Measurements from ENCODE around the gene OR10G3.

OR10G3 gene

DNA sequence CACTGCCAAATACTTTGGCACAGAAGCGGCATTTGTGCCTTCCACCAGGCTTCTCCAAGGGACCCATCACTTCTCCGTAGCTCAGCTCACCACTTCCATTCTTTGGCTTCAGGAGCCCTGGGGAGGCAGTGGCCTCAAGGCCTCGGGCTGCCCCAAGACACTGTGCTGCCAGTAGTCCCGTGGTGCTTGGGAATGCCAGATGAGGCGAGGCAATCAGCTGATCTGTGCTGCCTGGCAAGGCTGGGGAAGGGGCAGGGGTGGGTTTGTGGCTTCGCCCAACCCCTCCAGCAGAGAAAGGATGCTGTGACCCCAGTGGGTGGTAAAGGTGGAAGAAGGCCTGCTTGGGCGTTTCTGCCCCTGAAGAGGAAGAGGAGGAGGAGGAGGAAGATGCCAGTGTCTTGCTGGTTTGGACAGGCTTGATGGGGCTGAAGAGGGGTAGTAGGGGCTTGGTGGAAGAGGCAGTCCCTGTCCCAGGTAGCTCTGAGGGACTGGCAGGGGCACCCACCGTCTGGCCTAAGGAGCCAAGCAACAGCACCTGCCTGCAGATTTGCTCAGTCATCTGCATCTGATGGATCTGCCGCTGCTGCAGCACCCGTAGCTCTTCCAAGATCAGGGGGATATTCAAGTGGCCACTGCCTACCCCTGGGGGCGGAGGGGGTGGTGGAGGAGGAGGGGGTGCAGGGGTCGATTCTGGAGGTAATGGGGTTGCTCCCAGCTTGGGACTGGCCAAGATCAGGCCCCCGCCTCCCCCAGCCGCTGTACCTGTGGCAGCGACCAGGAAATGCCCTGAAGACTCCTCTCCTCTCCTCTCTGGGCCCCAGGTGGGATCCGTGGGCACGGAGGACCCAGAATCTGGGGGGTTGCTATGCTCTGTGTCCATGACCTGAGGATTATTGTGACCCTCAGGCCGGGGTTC lies 55.0 kb downstream of the OR10G3 start:
- TF ChIP-seq, protein P1, sequence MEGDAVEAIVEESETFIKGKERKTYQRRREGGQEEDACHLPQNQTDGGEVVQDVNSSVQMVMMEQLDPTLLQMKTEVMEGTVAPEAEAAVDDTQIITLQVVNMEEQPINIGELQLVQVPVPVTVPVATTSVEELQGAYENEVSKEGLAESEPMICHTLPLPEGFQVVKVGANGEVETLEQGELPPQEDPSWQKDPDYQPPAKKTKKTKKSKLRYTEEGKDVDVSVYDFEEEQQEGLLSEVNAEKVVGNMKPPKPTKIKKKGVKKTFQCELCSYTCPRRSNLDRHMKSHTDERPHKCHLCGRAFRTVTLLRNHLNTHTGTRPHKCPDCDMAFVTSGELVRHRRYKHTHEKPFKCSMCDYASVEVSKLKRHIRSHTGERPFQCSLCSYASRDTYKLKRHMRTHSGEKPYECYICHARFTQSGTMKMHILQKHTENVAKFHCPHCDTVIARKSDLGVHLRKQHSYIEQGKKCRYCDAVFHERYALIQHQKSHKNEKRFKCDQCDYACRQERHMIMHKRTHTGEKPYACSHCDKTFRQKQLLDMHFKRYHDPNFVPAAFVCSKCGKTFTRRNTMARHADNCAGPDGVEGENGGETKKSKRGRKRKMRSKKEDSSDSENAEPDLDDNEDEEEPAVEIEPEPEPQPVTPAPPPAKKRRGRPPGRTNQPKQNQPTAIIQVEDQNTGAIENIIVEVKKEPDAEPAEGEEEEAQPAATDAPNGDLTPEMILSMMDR (conservative IDR thresholded peaks at IDR 0.05; ENCODE audit: low read length), result no peak
- no peak for TF ChIP-seq EZH2phosphoT487 (IDR thresholded peaks at IDR 0.05; ENCODE audit: borderline replicate concordance)
- Histone ChIP-seq H3K27me3 (ENCODE audit: insufficient read depth, low read length, poor library complexity, severe bottlenecking) (peaks cover 4% of the 10 kb centered on the region), H3K4me2 (ENCODE audit: low read depth, low read length, poor library complexity, severe bottlenecking) (peak overlapping the region; percentile 75), H3F3A (ENCODE audit: low read depth) (no peaks in the 10 kb centered on the region), H4K20me1 (ENCODE audit: insufficient read depth, low read length, poor library complexity, severe bottlenecking) (no peaks in the 10 kb centered on the region), H3K9ac (ENCODE audit: low read depth, low read length, poor library complexity, severe bottlenecking) (peak overlapping the region; percentile 70), H3K9me3 (ENCODE audit: insufficient read depth, low read depth, low read length) (no peaks in the 10 kb centered on the region), H3K79me2 (ENCODE audit: insufficient read depth, low read length) (no peaks in the 10 kb centered on the region), H2AFZ (ENCODE audit: low read length) (no peak overlapping the region), H3K4me1 (ENCODE audit: insufficient read depth, low read length, poor library complexity, severe bottlenecking) (peaks cover 13% of the 10 kb centered on the region), H3K9me2 (replicated peaks; ENCODE audit: low read depth, low read length) (no peaks in the 10 kb centered on the region), H3K4me3 (ENCODE audit: low read length, poor library complexity, severe bottlenecking) (peak overlapping the region; percentile 86), H3K36me3 (ENCODE audit: insufficient read depth, low read length) (no peaks in the 10 kb centered on the region)

GRCh38 chr14:21523203-21523602 lies 56.7 kb downstream of the OR10G3 start:
- Histone ChIP-seq H3K9ac (ENCODE audit: low read depth, low read length, poor library complexity, severe bottlenecking) (no peak overlapping the region), H3K4me1 (ENCODE audit: insufficient read depth, low read length, poor library complexity, severe bottlenecking) (peaks cover 13% of the 10 kb centered on the region), H3K9me3 (ENCODE audit: insufficient read depth, low read depth, low read length) (no peaks in the 10 kb centered on the region), H3F3A (ENCODE audit: low read depth) (no peaks in the 10 kb centered on the region), H3K27me3 (ENCODE audit: insufficient read depth, low read length, poor library complexity, severe bottlenecking) (peaks cover 4% of the 10 kb centered on the region), H3K4me3 (ENCODE audit: low read length, poor library complexity, severe bottlenecking) (no peak overlapping the region), H3K36me3 (ENCODE audit: insufficient read depth, low read length) (no peaks in the 10 kb centered on the region), H3K4me2 (ENCODE audit: low read depth, low read length, poor library complexity, severe bottlenecking) (no peak overlapping the region), H3K9me2 (replicated peaks; ENCODE audit: low read depth, low read length) (no peaks in the 10 kb centered on the region), H2AFZ (ENCODE audit: low read length) (no peak overlapping the region), H3K79me2 (ENCODE audit: insufficient read depth, low read length) (no peaks in the 10 kb centered on the region), H4K20me1 (ENCODE audit: insufficient read depth, low read length, poor library complexity, severe bottlenecking) (no peaks in the 10 kb centered on the region)
- no peak for TF ChIP-seq EZH2phosphoT487 (IDR thresholded peaks at IDR 0.05; ENCODE audit: borderline replicate concordance)

DNA sequence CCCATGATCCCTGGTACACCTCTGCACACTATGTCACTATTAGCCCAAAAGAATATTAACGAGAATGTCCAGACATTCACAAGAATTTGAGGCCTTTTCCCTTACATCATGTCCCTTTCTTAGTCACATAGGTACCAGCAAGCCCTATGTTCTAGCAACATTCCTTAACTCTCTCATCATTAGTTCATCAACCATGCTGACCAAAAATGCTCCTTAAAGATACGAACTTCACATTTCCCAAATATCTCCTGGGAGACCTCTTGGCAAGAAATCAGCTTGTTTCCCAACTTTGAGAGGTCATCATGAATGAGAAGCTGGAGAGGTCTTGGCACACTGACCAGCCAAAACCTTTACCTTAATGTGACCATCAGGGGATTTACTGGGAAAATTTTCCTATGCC lies 58.4 kb downstream of the OR10G3 start:
- Histone ChIP-seq H3K27me3 (ENCODE audit: insufficient read depth, low read length, poor library complexity, severe bottlenecking) (peaks cover 15% of the 10 kb centered on the region), H3K9me3 (ENCODE audit: insufficient read depth, low read depth, low read length) (no peaks in the 10 kb centered on the region), H3K4me1 (ENCODE audit: insufficient read depth, low read length, poor library complexity, severe bottlenecking) (peaks cover 3% of the 10 kb centered on the region), H3K4me3 (ENCODE audit: low read length, poor library complexity, severe bottlenecking) (no peak overlapping the region), H4K20me1 (ENCODE audit: insufficient read depth, low read length, poor library complexity, severe bottlenecking) (no peaks in the 10 kb centered on the region), H3K4me2 (ENCODE audit: low read depth, low read length, poor library complexity, severe bottlenecking) (no peak overlapping the region), H3K9me2 (replicated peaks; ENCODE audit: low read depth, low read length) (no peaks in the 10 kb centered on the region), H3K79me2 (ENCODE audit: insufficient read depth, low read length) (no peaks in the 10 kb centered on the region), H3F3A (ENCODE audit: low read depth) (no peaks in the 10 kb centered on the region), H3K36me3 (ENCODE audit: insufficient read depth, low read length) (no peaks in the 10 kb centered on the region), H3K9ac (ENCODE audit: low read depth, low read length, poor library complexity, severe bottlenecking) (no peak overlapping the region), H2AFZ (ENCODE audit: low read length) (no peak overlapping the region)
- TF ChIP-seq, protein P1 (conservative IDR thresholded peaks at IDR 0.05; ENCODE audit: low read length), result no peak

Measured in Loucy (cell line).